Left kidney (tissue), 2 donors: ENCODE data around the gene SPATA1. TPM values are rescaled to one million over a fixed set of nuclear protein-coding genes. Genes with fewer than 3 reads are reported as not detected.

Source experiments
- DNase-seq: peaks from one replicate; pipeline ENCODE4 v3.0.0-alpha.2; 2013
- polyA plus RNA-seq: library from polyadenylated mRNA; unstranded; fragments of 120-200 nt; gene quantifications from one replicate; pipeline ENCODE4 v1.2.1, GENCODE V29; 2013; ENCODE audit not compliant: insufficient read length

The SPATA1 gene
- polyA plus RNA-seq, 1 donor = 4.2 TPM

GRCh38 chr1:84508510-84508909 is 2.3 kb downstream of the SPATA1 start:
- DNase-seq = no peak

- no peak for DNase-seq
These were observed 2.8 kb downstream of the SPATA1 start for GRCh38 chr1:84509029-84509428.

DNA sequence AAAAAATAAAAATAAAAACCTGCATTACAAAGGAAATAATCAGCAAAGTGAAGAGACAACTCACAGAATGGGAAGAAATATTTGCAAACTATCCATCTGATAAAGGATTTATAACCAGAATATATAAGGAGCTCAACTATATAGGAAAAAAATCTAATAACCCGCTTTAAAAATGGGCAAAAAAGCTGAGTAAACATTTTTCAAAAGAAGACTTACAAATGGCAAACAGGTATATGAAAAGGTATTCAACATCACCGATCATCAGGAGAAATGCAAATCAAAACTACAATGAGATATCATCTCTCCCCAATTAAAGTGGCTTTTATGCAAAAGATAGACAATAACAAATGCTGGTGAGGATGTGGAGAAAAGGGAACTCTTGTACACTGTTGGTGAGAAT is 4.0 kb downstream of the SPATA1 start:
- no peak for DNase-seq

- DNase-seq = no peak
These were observed 4.5 kb downstream of the SPATA1 start for GRCh38 chr1:84510668-84511067.

- DNase-seq = no peak
These were observed 18.4 kb downstream of the SPATA1 start for GRCh38 chr1:84524590-84524989.

GRCh38 chr1:84525779-84526178 is 19.6 kb downstream of the SPATA1 start:
- DNase-seq = no peak

DNA sequence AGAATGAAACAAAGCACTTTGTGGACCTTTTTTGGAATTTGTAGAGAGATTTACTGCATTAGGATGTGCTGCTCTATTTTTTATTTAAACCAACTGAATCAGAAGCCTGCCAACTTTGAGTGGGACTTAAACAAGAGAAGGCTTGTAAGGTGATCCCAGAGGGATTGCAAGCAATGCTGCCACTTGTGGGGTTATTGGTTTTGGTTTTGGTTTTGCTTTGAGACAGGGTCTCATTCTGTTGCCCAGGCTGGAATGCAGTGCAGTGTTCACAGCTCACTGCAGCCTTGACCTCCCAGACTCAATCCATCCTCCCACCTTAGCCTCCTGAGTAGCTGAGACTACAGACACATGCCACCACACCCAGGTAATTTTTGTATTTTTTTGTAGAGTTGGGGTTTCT is 32.4 kb downstream of the SPATA1 start:
- no peak for DNase-seq

DNA sequence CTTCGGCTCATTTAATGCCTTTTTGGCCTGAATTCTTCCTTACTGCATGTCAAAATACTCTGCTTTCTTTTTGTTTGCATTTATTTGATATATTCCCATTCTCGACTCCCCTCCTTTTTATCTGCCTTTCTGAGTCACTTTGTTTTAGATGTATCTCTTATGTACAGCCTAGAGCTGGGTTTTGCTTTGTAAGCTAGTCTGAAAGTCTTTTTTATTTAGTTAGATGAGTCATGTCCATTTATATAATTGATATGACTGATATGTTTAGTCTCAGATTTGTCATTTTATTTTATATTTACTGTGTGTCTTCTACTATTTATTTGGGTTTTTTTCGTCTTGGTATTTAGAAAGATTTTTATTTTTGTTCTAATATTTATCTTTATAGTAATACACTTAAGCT is 33.8 kb downstream of the SPATA1 start:
- DNase-seq = no peak

DNA sequence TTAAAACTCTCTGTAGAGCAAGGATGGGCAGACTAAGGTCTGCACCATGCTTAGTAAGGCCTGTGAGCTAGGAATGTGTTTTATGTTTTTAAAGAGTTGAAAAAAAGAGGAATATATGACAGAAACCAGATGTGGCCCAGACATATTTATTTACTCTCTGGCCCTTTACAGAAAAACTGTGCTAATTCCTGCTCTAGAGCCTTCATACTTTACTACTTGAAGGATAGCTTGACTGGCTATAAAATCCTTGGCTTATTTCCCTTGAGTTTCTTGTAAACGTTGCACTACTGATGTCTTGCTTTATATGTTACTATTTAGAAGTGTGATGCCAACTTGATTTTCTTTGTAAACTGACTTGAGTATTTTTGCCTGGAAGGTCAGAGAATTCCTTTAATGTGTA is 34.6 kb downstream of the SPATA1 start:
- DNase-seq = peak; percentile 27

GRCh38 chr1:84541679-84542078 is 35.5 kb downstream of the SPATA1 start:
- DNase-seq = no peak

GRCh38 chr1:84550826-84551225 is 44.6 kb downstream of the SPATA1 start:
- no peak for DNase-seq

DNA sequence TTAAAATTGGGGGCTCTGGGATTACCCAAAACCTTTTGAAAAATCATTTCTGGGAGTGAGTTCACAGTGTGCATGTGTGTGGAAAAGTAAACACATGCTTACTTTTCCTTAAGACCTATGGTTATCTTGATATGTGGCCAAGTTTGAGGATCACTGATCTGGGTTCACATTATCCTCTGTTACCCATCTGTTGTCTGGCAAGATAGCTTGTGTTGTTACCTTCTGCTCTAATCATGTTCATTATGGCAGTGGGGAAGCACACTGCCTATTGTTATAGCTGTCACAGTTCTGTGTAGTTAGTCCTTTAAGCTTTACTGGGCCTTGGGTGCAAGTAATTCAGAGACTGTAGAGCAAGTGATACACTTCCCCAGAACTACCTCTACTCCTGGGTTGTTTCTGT is 63.0 kb downstream of the SPATA1 start:
- no peak for DNase-seq

DNA sequence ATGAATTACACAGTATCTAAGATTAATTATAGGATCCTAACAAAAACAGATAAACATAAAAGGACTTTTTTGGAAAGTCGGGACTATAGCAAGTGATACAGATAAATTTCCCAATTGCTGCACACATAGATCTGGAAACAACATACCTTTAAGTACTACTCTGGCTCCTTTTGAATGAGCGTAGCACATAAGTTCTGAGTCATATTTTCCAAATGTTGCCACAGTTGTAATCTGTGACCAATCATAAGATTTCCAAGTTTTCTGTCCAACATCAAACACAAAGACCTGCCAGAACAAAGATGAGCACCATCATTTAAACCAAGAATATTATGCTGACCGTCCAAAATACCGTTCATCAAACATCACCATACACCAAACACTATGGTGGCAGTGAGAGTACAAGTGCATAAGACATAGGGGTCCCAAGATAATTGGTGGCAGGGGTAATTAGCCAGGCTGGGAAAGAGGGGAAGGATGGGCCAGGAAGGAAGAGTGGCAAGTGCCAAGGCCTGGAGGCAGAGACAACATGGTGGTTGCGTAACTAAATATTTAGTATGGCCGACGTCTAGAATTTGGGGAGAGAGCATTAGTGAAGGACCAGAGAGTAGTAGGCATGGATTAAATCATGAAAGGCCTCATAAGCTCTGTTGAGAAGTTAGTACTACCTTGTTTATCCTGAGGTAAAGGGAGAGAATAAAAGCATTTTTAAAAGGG is 64.4 kb downstream of the SPATA1 start:
- no peak for DNase-seq

DNA sequence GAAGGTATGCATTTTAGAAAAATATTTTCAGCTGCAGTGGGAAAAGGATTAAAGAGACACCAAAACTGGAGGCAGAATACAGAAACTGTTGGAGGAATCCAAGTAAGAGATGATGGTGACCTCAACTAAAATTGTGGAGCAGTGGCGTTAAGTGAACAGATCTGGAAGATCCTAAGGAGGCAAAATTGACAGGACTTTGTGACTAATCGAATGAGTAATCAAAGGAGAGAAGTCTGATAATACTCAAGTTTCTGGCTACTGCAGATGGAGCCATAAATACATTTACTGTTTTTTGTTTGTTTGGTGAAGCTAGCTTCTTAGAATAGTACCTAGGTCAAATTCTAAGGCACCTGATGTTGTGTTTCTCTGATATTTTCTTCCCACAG is 65.0 kb downstream of the SPATA1 start:
- no peak for DNase-seq

GRCh38 chr1:84573481-84573966 is 67.3 kb downstream of the SPATA1 start:
- peak; percentile 14 for DNase-seq

- DNase-seq = peak; percentile 84
These were observed 68.0 kb downstream of the SPATA1 start, which contains the start of gene CTBS for GRCh38 chr1:84573967-84574842. TSS of gene CTBS (minus strand) at chr1:84574440. CDS start at chr1:84574415, 25 bp downstream.

DNA sequence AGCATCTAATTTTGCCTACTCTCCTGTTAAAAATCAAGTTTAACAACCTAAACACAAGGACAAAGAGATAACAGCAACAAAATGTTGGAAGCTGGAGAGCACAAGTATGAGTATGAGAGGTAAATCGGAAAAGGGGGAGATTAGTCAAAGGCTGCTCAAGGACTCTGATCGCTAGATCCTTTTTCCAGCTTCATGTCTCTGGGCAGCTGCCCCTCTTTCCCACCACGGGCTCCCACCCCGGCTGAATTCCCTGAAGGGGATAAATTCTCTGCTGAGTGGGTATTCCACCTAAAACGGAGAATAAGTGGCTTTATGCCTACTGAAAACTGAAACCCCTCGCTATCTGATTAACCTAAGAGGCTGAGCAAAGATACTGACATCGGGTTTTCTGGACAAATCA is 68.8 kb downstream of the SPATA1 start:
- no peak for DNase-seq

- no peak for DNase-seq
These were observed 75.5 kb downstream of the SPATA1 start for GRCh38 chr1:84581648-84582047.

DNA sequence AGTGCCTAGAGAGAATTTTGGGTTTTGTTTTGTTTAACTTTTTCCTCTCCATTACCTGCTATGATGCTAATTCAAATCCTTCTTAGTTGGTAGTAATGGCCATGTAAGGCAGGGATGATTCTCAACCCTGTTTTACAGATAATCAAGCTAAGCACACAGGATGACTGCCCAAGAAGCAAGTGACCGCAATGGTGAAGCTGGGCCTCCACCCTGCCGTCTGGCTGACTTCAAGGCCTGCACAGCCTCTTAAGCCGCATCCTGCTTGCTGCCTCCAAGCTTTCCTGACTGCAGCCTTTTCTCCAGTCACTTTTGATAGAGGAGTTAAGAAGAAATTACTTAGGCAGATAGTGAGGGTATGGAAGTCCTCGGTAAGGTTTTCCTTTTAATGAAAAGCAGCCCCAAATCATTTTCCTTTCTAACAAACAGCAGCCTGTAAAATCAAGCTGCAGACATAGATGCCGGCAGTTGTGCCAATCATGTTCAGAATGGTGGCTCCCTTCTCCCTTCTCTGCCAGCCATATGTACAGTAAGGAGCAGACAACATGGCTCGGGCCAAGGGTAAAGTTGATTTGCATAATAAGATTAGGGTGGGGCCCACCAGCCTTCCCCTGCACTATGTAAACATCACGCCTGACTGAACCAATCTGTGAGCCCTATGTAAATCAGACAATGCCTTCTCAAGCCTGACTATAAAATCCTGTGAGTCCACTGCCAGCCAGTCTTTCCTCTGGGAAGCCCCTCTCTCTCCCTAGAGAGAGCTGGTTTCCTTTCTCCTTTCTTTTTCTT is 76.8 kb downstream of the SPATA1 start:
- peak; percentile 42 for DNase-seq

DNA sequence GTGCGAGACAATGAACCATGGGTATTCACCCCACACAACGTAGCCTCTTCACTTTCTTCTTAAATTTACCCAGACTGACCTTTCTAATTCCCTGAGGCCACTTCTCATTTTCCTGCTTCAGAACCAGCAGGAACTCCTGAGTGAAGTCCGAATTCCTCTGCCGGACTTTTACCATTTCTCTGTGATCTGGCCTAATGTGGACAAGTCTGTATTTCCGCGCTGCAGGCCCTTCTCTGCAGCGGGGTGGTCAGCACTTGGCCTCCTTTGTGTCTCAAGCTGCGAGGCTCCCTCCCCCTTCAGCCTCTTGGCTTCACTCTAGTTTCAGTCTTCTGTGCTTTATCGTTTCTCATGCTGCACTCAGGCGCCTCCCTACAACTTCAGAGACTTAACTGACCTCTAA is 77.5 kb downstream of the SPATA1 start:
- peak; percentile 15 for DNase-seq

DNA sequence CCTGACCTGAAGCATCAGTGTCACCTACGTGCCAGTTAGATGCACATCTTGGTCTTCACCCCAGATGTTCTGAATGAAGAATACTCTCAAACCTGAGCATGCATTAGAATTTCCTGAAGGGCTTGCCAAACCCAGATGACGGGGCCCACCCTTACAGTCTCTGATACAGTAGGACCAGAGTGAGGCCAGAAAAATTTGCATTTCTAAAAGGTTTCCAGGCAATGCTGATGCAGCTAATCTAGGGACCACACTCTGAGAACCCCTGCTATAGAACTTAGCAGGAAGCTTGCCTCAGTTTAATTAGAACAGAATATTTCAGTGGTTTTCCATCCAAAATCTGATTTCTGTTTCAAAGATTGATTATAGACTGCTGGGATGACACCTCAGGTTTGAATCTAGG is 77.9 kb downstream of the SPATA1 start:
- no peak for DNase-seq

DNA sequence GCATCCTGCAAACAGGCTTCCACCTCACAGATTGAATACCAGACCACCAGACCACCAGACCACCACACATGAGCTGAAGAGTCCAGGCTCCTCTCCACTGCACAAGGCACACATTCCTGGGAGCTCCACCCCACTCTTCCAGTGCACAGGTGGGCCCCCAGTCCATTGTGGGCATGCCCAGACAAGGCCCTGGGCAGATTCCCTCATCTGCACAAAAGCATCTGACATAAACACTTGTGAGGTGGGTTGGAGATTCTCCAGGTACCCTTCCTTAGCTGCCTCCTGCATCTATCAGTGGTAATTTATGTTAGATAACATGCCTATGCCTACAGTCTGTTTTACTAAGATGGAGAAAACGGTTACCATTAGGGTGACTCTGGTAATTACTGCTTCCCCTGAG is 79.6 kb downstream of the SPATA1 start:
- DNase-seq = no peak

GRCh38 chr1:84587099-84587498 is 80.9 kb downstream of the SPATA1 start:
- DNase-seq = no peak
